ENCODE data around the gene XYLT1.
"Not testable (repeated sequence)": the region's sequence is repeated elsewhere in the genome, so short reads cannot be mapped to it uniquely, and the experiment has no call there.

The XYLT1 gene

DNA sequence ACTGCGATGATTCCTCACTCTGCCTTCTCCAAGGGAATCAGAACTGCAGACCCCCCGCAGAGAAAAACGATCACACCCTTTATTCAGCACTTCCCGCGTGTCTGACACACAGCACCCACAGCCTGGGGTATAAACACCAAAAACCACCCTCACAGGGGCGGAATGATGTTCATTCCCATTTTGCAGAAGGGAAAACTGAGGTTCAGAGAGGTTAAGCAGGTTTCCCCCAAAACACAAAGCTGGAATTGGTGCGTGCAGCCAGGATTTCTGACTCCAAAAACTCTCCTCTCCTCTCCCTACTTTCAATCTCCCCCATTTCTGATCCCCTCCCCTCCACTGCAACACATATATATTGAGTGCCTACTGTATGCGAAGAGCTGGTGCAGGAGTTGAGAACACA lies 55.8 kb downstream of the XYLT1 start:
- Histone ChIP-seq H3K36me3 (ENCODE audit: insufficient read depth, low read length) (no peaks in the 10 kb centered on the region), H3K4me1 (ENCODE audit: insufficient read depth, low read length) (peaks cover 10% of the 10 kb centered on the region; the same call in 1 of the 2 replicates), H3K9me3 (ENCODE audit: control insufficient read depth, insufficient read depth, low read length) (no peaks in the 10 kb centered on the region), H3K9ac (ENCODE audit: low read depth, low read length) (no peak overlapping the region)

DNA sequence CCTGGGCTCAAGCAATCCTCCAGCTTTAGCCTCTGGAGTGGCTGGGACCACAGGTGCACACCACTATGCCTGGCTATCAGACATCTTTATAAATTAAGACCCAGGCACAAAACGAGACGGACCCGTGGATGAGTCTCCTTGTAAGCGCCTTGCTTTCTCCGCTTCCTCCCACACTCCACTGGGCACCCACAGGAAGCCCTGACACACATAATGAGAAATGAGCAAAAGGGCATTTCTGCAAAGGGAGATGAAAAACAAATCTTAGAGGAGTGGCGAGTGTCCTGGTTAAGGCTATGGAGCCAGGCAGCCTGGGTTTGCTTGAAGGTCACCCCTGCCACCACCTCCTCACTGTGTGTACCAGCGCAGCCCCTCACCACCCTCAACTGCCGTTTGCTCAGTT lies 56.3 kb downstream of the XYLT1 start:
- Histone ChIP-seq H3K36me3 (ENCODE audit: insufficient read depth, low read length) (no peaks in the 10 kb centered on the region), H3K9ac (ENCODE audit: low read depth, low read length) (no peak overlapping the region), H3K9me3 (ENCODE audit: control insufficient read depth, insufficient read depth, low read length) (no peaks in the 10 kb centered on the region), H3K4me1 (ENCODE audit: insufficient read depth, low read length) (peaks cover 10% of the 10 kb centered on the region; the same call in 1 of the 2 replicates)

DNA sequence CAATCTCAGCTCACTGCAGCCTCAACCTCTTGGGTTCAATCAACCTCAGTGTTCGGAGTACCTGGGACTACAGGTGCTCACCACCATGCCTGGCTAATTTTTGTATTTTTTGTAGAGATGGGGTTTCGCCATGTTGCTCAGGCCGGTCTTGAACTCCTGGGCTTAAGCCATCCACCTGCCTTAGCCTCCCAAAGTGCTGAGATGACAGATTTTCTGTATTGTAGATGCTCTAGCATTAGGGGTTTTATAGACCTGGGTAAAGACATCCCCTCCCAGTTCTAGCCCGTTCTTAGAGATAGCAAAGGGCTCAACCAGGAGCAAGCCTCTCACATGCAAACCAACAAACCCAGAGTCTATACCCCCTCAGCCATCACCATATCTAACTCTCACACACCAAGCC lies 57.3 kb downstream of the XYLT1 start:
- H3K36me3 ChIP-seq (ENCODE audit: insufficient read depth, low read length), result no peaks in the 10 kb centered on the region
- peaks cover 10% of the 10 kb centered on the region; the same call in 1 of the 2 replicates for H3K4me1 ChIP-seq (ENCODE audit: insufficient read depth, low read length)
- H3K9me3 ChIP-seq (ENCODE audit: control insufficient read depth, insufficient read depth, low read length), result no peaks in the 10 kb centered on the region
- no peak overlapping the region for H3K9ac ChIP-seq (ENCODE audit: low read depth, low read length)

DNA sequence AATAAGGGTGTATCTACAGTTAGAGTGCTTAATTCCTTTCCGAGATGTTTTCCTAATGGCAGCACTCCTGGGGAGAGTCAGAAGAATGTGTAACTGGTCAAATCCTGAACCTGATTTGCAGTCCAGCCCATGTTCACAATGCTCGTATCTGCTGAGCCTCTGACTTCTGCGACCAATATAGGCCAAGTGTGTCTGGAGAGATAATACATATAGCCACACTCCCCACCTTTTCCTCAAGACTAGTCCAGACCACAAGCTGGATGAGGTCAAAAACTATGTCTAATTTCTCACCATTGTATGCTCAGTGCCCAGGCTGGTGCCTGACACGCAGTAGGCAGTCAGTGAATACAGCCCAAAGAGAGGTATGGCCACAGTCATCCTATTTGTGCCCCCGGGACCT lies 58.0 kb downstream of the XYLT1 start:
- H3K9me3 ChIP-seq (ENCODE audit: control insufficient read depth, insufficient read depth, low read length), result 0 out of 2 replicates have a peak, but pooled peaks cover 4% of the 10 kb centered on the region
- H3K36me3 ChIP-seq (ENCODE audit: insufficient read depth, low read length), result no peaks in the 10 kb centered on the region
- peaks cover 10% of the 10 kb centered on the region; the same call in 1 of the 2 replicates for H3K4me1 ChIP-seq (ENCODE audit: insufficient read depth, low read length)
- H3K9ac ChIP-seq (ENCODE audit: low read depth, low read length), result no peak overlapping the region

DNA sequence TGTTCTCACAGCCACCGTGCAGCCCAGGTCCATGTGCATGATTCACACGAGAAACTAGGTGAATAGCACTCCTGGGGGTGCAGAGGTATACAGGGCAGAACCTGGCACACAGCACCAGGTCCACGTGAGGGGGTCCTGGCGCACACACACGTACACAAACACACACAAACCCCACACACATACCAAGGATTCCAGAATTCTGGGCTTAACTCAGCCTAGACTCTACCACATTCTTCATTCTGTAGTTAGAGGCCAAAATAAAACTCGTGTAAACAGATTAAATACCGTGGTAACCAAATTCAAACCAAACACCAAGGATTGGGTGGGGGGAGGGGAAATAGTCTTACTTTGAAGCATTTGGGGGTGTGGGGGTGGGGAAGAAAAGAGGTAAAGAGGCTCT lies 58.5 kb downstream of the XYLT1 start:
- Histone ChIP-seq H3K4me1 (ENCODE audit: insufficient read depth, low read length) (peaks cover 10% of the 10 kb centered on the region; the same call in 1 of the 2 replicates), H3K36me3 (ENCODE audit: insufficient read depth, low read length) (no peaks in the 10 kb centered on the region), H3K9me3 (ENCODE audit: control insufficient read depth, insufficient read depth, low read length) (0 out of 2 replicates have a peak, but pooled peaks cover 4% of the 10 kb centered on the region), H3K9ac (ENCODE audit: low read depth, low read length) (no peak overlapping the region)

DNA sequence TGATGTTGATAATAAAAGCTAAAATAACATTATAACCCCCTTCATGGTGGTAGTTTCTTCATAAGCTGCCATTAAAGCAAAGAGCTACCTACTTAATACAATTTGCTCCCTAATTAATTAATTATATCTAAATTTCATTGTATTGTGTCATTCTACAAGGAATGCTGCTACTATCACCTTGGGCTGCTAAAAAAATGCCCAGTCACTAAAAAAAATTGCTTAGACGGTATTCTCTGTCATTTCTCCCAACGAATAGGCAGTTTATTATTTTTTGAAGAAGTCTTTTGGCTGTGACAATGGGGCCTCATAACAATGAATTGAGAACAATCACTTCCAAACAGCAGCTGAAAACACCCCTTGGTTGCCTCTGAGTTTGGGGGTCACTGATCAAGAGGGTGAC lies 59.5 kb downstream of the XYLT1 start:
- no peaks in the 10 kb centered on the region for H3K36me3 ChIP-seq (ENCODE audit: insufficient read depth, low read length)
- no peak overlapping the region for H3K9ac ChIP-seq (ENCODE audit: low read depth, low read length)
- H3K9me3 ChIP-seq (ENCODE audit: control insufficient read depth, insufficient read depth, low read length), result 0 out of 2 replicates have a peak, but pooled peaks cover 4% of the 10 kb centered on the region
- peaks cover 5% of the 10 kb centered on the region; the same call in 1 of the 2 replicates for H3K4me1 ChIP-seq (ENCODE audit: insufficient read depth, low read length)

DNA sequence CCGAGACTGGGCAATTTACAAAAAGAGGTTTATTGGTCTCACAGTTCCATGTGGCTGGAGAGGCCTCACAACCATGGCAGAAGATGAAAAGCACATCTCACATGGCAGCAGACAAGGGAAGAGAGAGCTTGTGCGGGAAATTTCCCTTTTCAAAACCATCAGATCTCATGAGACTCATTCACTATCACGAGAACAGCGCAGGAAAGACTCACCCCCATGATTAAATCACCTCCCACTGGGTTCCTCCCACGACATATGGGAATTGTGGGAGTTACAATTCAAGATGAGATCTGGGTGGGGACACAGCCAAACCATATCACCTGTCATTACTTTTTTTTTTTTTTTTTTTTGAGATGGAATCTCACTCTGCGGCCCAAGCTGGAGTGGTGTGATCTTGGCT lies 60.4 kb downstream of the XYLT1 start:
- not testable (repeated sequence) for H3K9me3 ChIP-seq (ENCODE audit: control insufficient read depth, insufficient read depth, low read length); H3K4me1 ChIP-seq (ENCODE audit: insufficient read depth, low read length); H3K36me3 ChIP-seq (ENCODE audit: insufficient read depth, low read length); H3K9ac ChIP-seq (ENCODE audit: low read depth, low read length)

DNA sequence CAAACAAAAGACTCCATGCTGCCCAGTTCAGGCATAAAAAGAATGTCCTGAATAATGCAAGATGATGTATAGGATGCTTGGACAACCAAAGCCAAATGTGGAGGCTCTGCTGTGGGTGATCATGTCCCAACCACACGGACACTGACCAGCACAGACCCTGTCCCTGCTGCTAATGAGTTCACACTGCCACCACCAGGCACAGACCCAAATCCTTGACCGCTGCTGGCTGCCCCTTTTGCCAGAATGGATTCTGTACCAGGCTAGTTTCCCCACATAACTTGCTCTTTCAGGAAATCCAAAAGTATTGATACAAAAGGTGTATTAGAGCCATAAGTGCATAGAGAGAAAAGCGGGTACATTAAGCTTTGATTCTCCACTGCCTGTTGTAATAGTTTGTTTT lies 60.9 kb downstream of the XYLT1 start:
- Histone ChIP-seq H3K4me1 (ENCODE audit: insufficient read depth, low read length) (peaks cover 11% of the 10 kb centered on the region; the same call in 1 of the 2 replicates), H3K9me3 (ENCODE audit: control insufficient read depth, insufficient read depth, low read length) (0 out of 2 replicates have a peak, but pooled peaks cover 4% of the 10 kb centered on the region), H3K9ac (ENCODE audit: low read depth, low read length) (no peak overlapping the region), H3K36me3 (ENCODE audit: insufficient read depth, low read length) (no peaks in the 10 kb centered on the region)

DNA sequence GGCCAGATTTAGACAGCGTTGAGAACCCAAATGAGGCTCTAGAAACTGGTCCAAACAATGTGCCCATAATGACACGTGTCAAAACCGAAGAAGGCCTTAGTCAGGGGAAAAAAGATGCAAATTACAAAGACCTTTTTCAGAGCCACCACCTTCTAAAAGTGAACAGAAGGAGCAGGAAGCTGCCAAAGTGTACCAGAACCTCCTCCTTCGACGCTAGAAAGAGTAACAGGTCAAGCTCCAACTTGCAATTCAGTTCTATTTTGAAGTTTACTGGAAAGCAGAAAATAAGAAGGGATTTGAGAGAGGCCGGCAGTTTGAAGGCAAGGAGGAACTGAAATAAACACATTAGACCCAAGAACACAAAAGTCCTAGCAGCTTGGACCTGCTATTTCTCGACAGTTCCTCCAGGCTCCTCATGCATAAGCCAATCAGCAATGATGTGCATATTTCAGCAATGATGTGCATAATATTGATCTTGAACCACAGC lies 61.8 kb downstream of the XYLT1 start:
- Histone ChIP-seq H3K36me3 (ENCODE audit: insufficient read depth, low read length) (no peaks in the 10 kb centered on the region), H3K9ac (ENCODE audit: low read depth, low read length) (no peak overlapping the region), H3K9me3 (ENCODE audit: control insufficient read depth, insufficient read depth, low read length) (0 out of 2 replicates have a peak, but pooled peaks cover 4% of the 10 kb centered on the region), H3K4me1 (ENCODE audit: insufficient read depth, low read length) (peaks cover 11% of the 10 kb centered on the region; the same call in 1 of the 2 replicates)

DNA sequence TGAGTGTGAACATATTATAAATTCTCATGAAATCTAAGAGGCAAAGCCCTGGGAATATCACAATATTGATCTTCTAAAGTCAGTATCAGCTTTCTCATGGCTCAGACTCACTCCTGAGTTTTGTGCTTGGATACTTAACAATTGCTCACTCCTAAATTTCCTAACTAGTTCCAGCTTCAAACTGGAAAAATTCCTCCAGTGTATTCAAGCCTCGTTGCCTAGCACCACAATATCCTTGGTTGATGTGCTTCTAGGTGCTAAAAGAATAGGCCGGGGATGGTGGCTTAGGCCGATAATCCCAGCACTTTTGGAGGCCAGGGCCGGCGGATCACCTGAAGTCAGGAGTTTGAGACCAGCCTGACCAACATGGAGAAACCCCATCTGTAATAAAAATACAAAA lies 62.5 kb downstream of the XYLT1 start:
- no peaks in the 10 kb centered on the region for H3K36me3 ChIP-seq (ENCODE audit: insufficient read depth, low read length)
- H3K4me1 ChIP-seq (ENCODE audit: insufficient read depth, low read length), result peaks cover 15% of the 10 kb centered on the region; the same call in 1 of the 2 replicates
- H3K9ac ChIP-seq (ENCODE audit: low read depth, low read length), result no peak overlapping the region

DNA sequence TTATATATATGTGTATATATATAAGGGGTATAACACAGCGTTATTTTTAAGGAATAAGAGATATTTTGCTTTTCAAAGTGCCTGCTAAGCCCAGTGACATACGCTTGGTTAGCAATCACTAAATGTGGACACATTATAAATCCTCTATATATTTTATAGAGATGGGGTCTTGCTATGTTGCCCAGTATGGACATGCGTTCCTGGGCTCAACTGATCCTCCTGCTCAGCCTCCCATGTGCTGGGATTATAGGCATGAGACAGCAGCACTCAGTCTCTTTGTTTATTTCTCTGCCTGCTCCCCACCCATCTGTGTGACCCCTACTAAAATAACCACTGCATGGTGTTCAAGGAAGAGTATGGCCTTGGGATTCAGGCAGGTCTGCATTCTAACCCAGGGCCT lies 63.4 kb downstream of the XYLT1 start:
- no peaks in the 10 kb centered on the region for H3K36me3 ChIP-seq (ENCODE audit: insufficient read depth, low read length)
- H3K9me3 ChIP-seq (ENCODE audit: control insufficient read depth, insufficient read depth, low read length), result 0 out of 2 replicates have a peak, but pooled peaks cover 4% of the 10 kb centered on the region
- H3K4me1 ChIP-seq (ENCODE audit: insufficient read depth, low read length), result peaks cover 15% of the 10 kb centered on the region; the same call in 1 of the 2 replicates
- no peak overlapping the region for H3K9ac ChIP-seq (ENCODE audit: low read depth, low read length)

More for the DNA sequence above, 62.5 kb downstream of the XYLT1 start:
- 0 out of 2 replicates have a peak, but pooled peaks cover 4% of the 10 kb centered on the region for H3K9me3 ChIP-seq (ENCODE audit: control insufficient read depth, insufficient read depth, low read length)

DNA sequence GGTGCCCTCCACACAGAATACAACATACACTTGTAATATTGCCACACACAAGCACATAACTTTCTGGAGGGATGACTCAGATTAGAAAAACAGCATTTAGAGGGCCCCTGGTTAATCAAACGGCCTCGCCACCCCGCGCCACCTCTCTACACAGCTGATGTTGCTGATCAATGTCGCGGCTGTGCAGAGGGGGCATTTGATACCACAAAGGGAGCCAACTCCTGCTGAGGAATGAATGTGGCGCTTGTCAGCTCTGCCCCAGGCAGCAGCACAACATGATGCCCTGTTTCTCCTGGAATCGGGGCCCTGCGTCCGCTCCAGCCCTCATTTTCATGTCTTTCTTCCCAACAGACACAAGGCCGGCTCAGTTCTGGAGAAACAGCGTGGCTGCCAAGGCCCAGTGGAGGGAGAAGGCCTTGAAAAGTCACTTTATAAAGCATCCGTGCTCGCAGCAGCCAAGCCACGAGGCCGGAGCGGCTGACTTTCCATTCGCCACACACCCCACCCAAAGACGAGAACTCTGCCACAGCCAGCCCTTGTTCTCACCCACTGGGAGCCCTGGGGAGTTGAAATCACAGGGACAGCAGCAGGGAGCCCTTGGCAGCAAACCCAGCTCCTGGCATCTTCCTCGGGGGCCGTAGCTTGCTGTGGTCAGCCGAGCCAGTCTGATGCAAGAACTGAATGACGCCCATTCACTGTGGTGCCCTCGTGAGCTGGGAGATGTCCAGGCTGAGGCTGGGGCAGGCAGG lies 65.6 kb downstream of the XYLT1 start:
- Histone ChIP-seq H3K9me3 (ENCODE audit: control insufficient read depth, insufficient read depth, low read length) (0 out of 2 replicates have a peak, but pooled peaks cover 4% of the 10 kb centered on the region), H3K36me3 (ENCODE audit: insufficient read depth, low read length) (no peaks in the 10 kb centered on the region), H3K4me1 (ENCODE audit: insufficient read depth, low read length) (peaks cover 15% of the 10 kb centered on the region; the same call in 1 of the 2 replicates), H3K9ac (ENCODE audit: low read depth, low read length) (no peak overlapping the region)

DNA sequence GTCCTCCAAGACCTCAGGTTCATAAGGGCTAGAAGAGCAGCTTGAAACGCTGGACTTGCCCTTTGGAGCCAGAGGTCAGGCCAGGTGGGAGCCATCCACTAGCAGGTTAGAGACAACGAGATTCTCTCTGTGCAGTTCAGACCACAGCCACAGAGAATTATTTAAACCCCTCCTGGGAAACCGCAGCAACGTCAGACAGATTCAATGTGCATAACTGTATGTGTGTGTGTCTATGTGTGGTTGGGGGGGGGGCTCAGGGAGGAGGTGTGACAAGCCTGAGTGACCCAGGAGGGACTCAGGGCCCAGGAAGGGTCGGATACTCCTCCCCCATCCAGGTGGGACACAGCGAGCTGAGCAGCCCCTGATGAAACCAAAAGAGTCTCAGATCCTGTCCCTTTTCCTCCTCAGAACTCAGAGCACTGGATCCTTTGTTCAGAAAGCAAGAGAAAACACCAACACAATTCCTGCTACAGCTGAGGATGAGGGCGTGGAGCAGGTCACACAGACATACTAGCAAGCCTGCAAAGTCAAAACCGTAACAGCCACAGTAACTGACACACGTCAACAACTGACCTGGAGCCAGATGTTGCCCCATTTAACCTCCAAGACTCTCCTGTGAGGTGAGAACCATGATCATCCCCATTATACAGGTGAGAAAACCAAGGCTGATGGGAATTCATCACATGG lies 66.8 kb downstream of the XYLT1 start:
- Histone ChIP-seq H3K9me3 (ENCODE audit: control insufficient read depth, insufficient read depth, low read length) (0 out of 2 replicates have a peak, but pooled peaks cover 4% of the 10 kb centered on the region), H3K36me3 (ENCODE audit: insufficient read depth, low read length) (no peaks in the 10 kb centered on the region), H3K4me1 (ENCODE audit: insufficient read depth, low read length) (peaks cover 15% of the 10 kb centered on the region; the same call in 1 of the 2 replicates), H3K9ac (ENCODE audit: low read depth, low read length) (no peak overlapping the region)

DNA sequence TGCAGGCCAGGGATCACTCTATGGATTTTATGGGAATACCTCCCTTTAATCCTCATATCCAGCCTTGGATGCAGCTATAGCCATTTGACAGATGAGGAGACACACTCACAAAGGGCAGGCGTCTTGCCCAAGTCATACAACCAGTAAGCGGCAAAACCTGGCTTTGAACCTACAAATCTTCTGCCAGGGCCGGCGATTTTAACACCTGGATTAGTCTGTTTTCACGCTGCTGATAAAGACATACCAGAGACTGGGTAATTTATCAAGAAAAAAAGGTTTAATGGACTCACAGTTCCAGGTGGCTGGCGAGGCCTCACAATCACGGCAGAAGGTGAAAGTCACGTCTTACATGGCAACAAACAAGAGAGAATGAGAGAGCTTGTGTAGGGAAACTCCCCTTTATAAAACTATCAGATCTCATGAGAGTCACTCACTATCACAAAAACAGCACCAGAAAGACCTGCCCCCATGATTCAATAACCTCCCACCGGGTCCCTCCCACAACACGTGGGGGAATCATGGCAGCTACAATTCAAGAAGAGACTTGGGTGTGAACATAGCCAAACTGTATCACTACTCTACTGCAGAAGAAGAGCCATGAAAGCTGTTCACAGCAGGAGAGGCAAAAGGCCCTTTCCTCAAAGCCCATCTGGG lies 67.5 kb downstream of the XYLT1 start:
- 0 out of 2 replicates have a peak, but pooled peaks cover 4% of the 10 kb centered on the region for H3K9me3 ChIP-seq (ENCODE audit: control insufficient read depth, insufficient read depth, low read length)
- H3K9ac ChIP-seq (ENCODE audit: low read depth, low read length), result no peak overlapping the region
- no peaks in the 10 kb centered on the region for H3K36me3 ChIP-seq (ENCODE audit: insufficient read depth, low read length)
- H3K4me1 ChIP-seq (ENCODE audit: insufficient read depth, low read length), result peaks cover 16% of the 10 kb centered on the region
